B cell (primary cell): Measurements from ENCODE around the gene PUDP. TPM values are rescaled to one million over a fixed set of nuclear protein-coding genes. Genes with fewer than 3 reads are reported as not detected.

Experiments used
- ATAC-seq: fragments of 200-7000 bp; cut with Tn5 transposase; one replicate; pipeline ENCODE4 v1.10.0; 2021; ENCODE audit warnings: low read depth, mild to moderate bottlenecking, moderate number of reproducible peaks, moderate library complexity
- CTCF ChIA-PET: fragments of 350-600 bp; sonication (Branson Sonifier 250); formaldehyde crosslinking; loops from one replicate; lab custom pipeline; 2021; ENCODE audit warnings: antibody characterized with exemption, inconsistent platforms; lab: Charles Lee
- POLR2A ChIA-PET: fragments of 350-600 bp; sonication (Branson Sonifier 250); formaldehyde crosslinking; loops from one replicate; lab custom pipeline; 2021; ENCODE audit warnings: antibody characterized with exemption; lab: Charles Lee
- DNase-seq: peaks from one replicate; pipeline ENCODE4 v3.0.0; 2013
- H2AFZ ChIP-seq: 2 replicates; pipeline ENCODE4 v1.6.1; 2012; ENCODE audit warnings: mild to moderate bottlenecking, low read depth, low read length; ENCODE audit not compliant: insufficient read depth, poor library complexity, severe bottlenecking
- H3K27ac ChIP-seq, 2 donors: 1 replicate in 1 of 2; 2 replicates in 1 of 2; pipeline ENCODE4 v1.5.1; 2012 to 2013; ENCODE audit warnings: low read length in 2 of 2, mild to moderate bottlenecking in 2 of 2, moderate library complexity in 1 of 2
- H3K27me3 ChIP-seq, 4 experiments: fragments of 200-600 bp in 1 of 4; sonication (generic) in 1 of 4; replicated peaks in 1 of 4; 1 replicate in 2 of 4; 2 replicates in 2 of 4; pipeline versions ENCODE4 v1.6.1 to v1.7.0; 2013 to 2016; ENCODE audit warnings: low read length in 3 of 4, mild to moderate bottlenecking in 2 of 4, mixed read lengths in 1 of 4, moderate library complexity in 1 of 4; ENCODE audit not compliant: insufficient read depth in 4 of 4, control insufficient read depth in 3 of 4; ENCODE audit errors: control extremely low read depth in 1 of 4
- H3K36me3 ChIP-seq, 2 experiments: replicated peaks in 1 of 2; 1 replicate in 1 of 2; 2 replicates in 1 of 2; pipeline versions ENCODE4 v1.6.1 to v1.7.1; 2013; ENCODE audit warnings: low read length in 1 of 2; ENCODE audit not compliant: insufficient read depth in 2 of 2, control insufficient read depth in 1 of 2; ENCODE audit errors: control extremely low read depth in 1 of 2, extremely low read depth in 1 of 2
- H3K4me1 ChIP-seq, 2 donors: fragments of 200-600 bp in 1 of 2; sonication (generic) in 1 of 2; 1 replicate in 1 of 2; 2 replicates in 1 of 2; pipeline versions ENCODE4 v1.5.1 to v1.6.1; 2013 to 2017; ENCODE audit warnings: low read length in 2 of 2; ENCODE audit not compliant: control insufficient read depth in 2 of 2, insufficient read depth in 2 of 2
- H3K4me2 ChIP-seq: replicated peaks from 2 replicates; pipeline ENCODE3; 2012; ENCODE audit warnings: mild to moderate bottlenecking, low read depth, low read length; ENCODE audit not compliant: poor library complexity, severe bottlenecking
- H3K4me3 ChIP-seq, 5 experiments: fragments of 200-600 bp in 1 of 5; sonication (generic) in 1 of 5; 1 replicate in 3 of 5; 2 replicates in 2 of 5; pipeline versions ENCODE4 v1.5.1 to v1.7.0; 2011 to 2016; ENCODE audit warnings: low read length in 4 of 5, mild to moderate bottlenecking in 4 of 5, low read depth in 2 of 5, control low read depth in 1 of 5, moderate library complexity in 1 of 5; ENCODE audit not compliant: insufficient read depth in 1 of 5; ENCODE audit errors: control extremely low read depth in 1 of 5, extremely low read depth in 1 of 5
- H3K79me2 ChIP-seq: fragments of 200-600 bp; sonication (generic); one replicate; pipeline ENCODE4 v1.6.0; 2016; ENCODE audit warnings: low read length; ENCODE audit not compliant: control insufficient read depth, insufficient read depth
- H3K9ac ChIP-seq: fragments of 200-600 bp; sonication (generic); 2 replicates; pipeline ENCODE4 v1.6.1; 2017; ENCODE audit warnings: mild to moderate bottlenecking, low read length, moderate library complexity
- H3K9me3 ChIP-seq, 3 donors: one replicate each; pipeline versions ENCODE4 v1.6.1 to v1.7.1; 2013; ENCODE audit warnings: low read length in 2 of 3; ENCODE audit not compliant: control insufficient read depth in 2 of 3, insufficient read depth in 1 of 3; ENCODE audit errors: control extremely low read depth in 1 of 3
- H4K20me1 ChIP-seq: 2 replicates; pipeline ENCODE4 v1.6.0; 2012; ENCODE audit warnings: mild to moderate bottlenecking, low read length; ENCODE audit not compliant: insufficient read depth, control insufficient read depth, poor library complexity, severe bottlenecking
- H3K27ac Mint-ChIP-seq: one replicate; pipeline ENCODE4 v1.8.0; 2021; ENCODE audit warnings: mixed read lengths
- H3K27me3 Mint-ChIP-seq: one replicate; pipeline ENCODE4 v1.8.0; 2021; ENCODE audit warnings: mixed read lengths
- H3K4me1 Mint-ChIP-seq: one replicate; pipeline ENCODE4 v1.8.0; 2021; ENCODE audit warnings: mixed read lengths
- H3K4me3 Mint-ChIP-seq: one replicate; pipeline ENCODE4 v1.8.0; 2021; ENCODE audit warnings: mixed read lengths
- H3K9me3 Mint-ChIP-seq: one replicate; pipeline ENCODE4 v1.8.0; 2022; ENCODE audit warnings: mixed read lengths; ENCODE audit not compliant: insufficient read depth
- CTCF ChIP-seq: fragments of 200-600 bp; IDR thresholded peaks from one replicate; pipeline ENCODE4 v1.8.0; 2022; ENCODE audit warnings: antibody characterized with exemption, mild to moderate bottlenecking
- EZH2 ChIP-seq: IDR thresholded peaks from 2 replicates; pipeline ENCODE4 v1.6.1; 2012; ENCODE audit warnings: borderline replicate concordance, low read depth, mild to moderate bottlenecking, moderate library complexity, low read length; ENCODE audit not compliant: insufficient read depth, poor library complexity, severe bottlenecking
- WGBS: methylation state at CpG from one replicate; pipeline ENCODE4 v1.1.5; 2013; ENCODE audit warnings: missing lambda C conversion rate; ENCODE audit not compliant: insufficient coverage; 5-methylcytosine and 5-hydroxymethylcytosine counted together
- intact Hi-C: fragments of 100-400 bp; cut with micrococcal nuclease; formaldehyde crosslinking; loops from one replicate; pipeline ENCODE4 v1.10.0; 2022
- polyA plus RNA-seq: library from polyadenylated mRNA; depleted of rRNA; stranded (reverse); fragments of >200 nt; gene quantifications from 2 replicates; pipeline ENCODE4 v1.2.3, GENCODE V29; 2012
- total RNA-seq, 2 donors: library from RNA; stranded (reverse); fragments of 120-200 nt in 1 of 2; gene quantifications; 1 replicate in 1 of 2; 2 replicates in 1 of 2; pipeline versions ENCODE4 v1.2.3 to v1.2.4, GENCODE V29; 2013 to 2022

The PUDP gene
- total and polyA plus RNA-seq, 2 donors (not counting 1 experiment from before 2014, with no cell fraction given): 12.8 to 14.1 TPM

GRCh38 chrX:7115557-7115956, 32.4 kb downstream of the PUDP start:
- ATAC-seq (no peak), DNase-seq (no peak)
- peaks cover 15% of the 10 kb centered on the region in 2 donors for H3K4me1 ChIP-seq
- ChIA-PET POLR2A (no interaction called here), CTCF (no interaction called here)
- no peak overlapping the region for H3K4me3 ChIP-seq
- no peaks in the 10 kb centered on the region for H3K27me3 Mint-ChIP-seq
- H2AFZ ChIP-seq: no peak overlapping the region
- H3K4me2 ChIP-seq: no peak overlapping the region
- intact Hi-C loops: no loop called here
- H4K20me1 ChIP-seq: peaks cover 18% of the 10 kb centered on the region
- H3K4me3 Mint-ChIP-seq: no peak overlapping the region
- H3K9ac ChIP-seq: no peak overlapping the region
- no peaks in the 10 kb centered on the region for H3K27me3 ChIP-seq
- H3K36me3 ChIP-seq: peaks cover 0 to 3% of the 10 kb centered on the region in 2 experiments
- peaks cover 72% of the 10 kb centered on the region for H3K79me2 ChIP-seq
- H3K4me1 Mint-ChIP-seq: peaks cover 41% of the 10 kb centered on the region
- H3K9me3 Mint-ChIP-seq: no peaks in the 10 kb centered on the region
- H3K27ac ChIP-seq: no peak overlapping the region
- 80% methylated on average over 2 of the region's 6 CpGs for WGBS
- no peak for TF ChIP-seq EZH2
- no peak for TF ChIP-seq CTCF
- H3K27ac Mint-ChIP-seq: no peak overlapping the region
- H3K9me3 ChIP-seq: peaks cover 0 to 5% (median 0%) of the 10 kb centered on the region in 3 donors

DNA sequence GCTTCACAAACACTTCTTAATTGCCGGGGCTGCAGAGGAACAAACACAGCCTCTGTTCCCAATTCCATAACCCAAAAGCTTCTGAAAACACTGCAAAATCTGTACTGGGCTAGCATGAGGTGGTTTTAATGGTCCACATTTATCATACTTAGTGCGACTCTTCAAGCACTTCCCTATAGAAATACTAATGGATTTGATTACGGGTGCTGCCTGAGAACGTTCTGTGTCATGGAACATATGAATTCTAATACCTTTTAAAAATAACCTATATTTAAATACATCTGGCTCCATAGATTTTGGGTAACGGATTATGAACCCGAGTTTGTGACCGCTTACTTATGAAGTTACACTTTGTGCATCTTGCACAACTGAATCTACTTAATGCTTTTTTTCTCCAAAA, 35.9 kb downstream of the PUDP start:
- H3K27me3 ChIP-seq: no peaks in the 10 kb centered on the region
- Mint-ChIP-seq H3K9me3 (no peaks in the 10 kb centered on the region), H3K27me3 (no peaks in the 10 kb centered on the region), H3K4me3 (no peak overlapping the region), H3K27ac (no peak overlapping the region), H3K4me1 (peaks cover 48% of the 10 kb centered on the region)
- peaks cover 32 to 38% of the 10 kb centered on the region in 2 donors for H3K4me1 ChIP-seq
- no peak overlapping the region for H3K4me3 ChIP-seq
- no peaks in the 10 kb centered on the region for H3K36me3 ChIP-seq
- no peak for ATAC-seq
- TF ChIP-seq EZH2: no peak
- TF ChIP-seq CTCF: no peak
- H3K27ac ChIP-seq: no peak overlapping the region
- H4K20me1 ChIP-seq: peaks cover 9% of the 10 kb centered on the region
- no CpG with 5 or more reads among the region's 7 CpGs for WGBS
- H3K79me2 ChIP-seq: peaks cover 56% of the 10 kb centered on the region
- no peaks in the 10 kb centered on the region for H3K9me3 ChIP-seq
- no peak overlapping the region for H3K4me2 ChIP-seq
- no peak for DNase-seq
- intact Hi-C loops: no loop called here
- ChIA-PET POLR2A (no interaction called here), CTCF (no interaction called here)
- no peak overlapping the region for H3K9ac ChIP-seq
- no peak overlapping the region for H2AFZ ChIP-seq
